ENCODE data around the gene PTTG1IP2.
"Not testable (repeated sequence)": the region's sequence is repeated elsewhere in the genome, so short reads cannot be mapped to it uniquely, and the experiment has no call there.

Gene PTTG1IP2

GRCh38 chr7:90469554-90469953 is at the start of gene PTTG1IP2:
PTTG1IP2 (plus strand) TSS chr7:90469639; CDS start chr7:90469787, 148 bp downstream.
- no peak for DNase-seq

DNA sequence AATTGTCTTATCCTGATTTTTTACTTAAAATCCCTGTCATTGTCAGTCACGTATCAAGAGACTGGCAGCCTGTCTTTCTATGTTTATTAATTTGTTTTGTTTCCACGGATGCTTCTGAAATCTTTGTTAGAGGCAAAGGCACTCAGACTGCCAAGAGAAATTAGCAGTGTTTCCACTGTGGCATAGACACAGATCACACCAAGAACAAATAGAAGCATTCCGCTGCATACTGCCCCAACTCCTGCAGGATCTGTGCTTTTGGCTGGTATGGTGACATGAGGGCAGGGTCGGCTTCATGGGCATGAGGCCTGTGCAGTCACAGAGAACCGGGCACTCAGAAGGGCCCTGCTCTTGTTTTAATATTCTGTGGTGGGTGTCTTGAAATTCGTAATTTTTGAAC is 47.8 kb upstream of the PTTG1IP2 start:
- DNase-seq: no peak

- DNase-seq: no peak
Observed at GRCh38 chr7:90424720-90425119, 44.7 kb upstream of the PTTG1IP2 start.

- DNase-seq: no peak
Observed at GRCh38 chr7:90425376-90425775, 44.1 kb upstream of the PTTG1IP2 start.

DNA sequence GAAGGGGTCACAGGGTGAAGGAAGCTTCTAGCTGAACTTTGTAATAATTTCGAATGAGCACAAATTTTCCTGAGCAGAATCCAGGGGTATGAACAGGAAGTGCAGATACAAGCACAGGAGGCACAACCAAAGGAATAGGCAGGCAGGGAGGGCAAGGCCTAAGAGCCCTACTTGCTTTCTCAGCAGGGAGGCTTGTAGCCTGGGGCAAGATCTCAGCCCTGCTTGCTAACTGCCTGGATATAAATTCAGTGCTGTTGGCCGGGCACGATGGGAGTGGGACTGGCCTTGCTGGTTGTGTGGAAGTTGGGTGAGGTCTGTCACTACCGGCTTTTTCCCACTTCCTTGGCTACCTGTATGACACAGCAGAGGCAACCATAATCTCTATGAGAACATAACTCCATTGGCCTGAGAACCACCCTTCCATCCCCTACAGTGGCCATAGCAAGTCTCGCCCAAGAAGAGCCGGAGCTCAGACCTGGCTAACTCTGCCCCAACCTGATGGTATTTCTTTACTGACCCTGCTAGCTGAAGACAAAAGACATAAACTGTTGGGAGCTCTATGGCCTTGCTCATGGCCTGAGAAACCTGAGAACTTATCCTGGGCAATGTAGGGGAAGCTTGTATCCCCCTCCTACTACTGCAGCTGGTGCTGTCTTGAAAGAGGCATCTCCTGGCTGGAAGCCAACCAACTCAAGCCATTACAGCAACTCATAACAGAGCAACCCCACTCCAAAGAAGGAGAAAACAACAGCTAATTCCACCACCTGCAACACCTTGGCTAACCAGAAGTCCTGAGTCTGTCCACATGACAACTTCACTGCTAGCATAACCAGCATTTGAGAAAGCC is 38.6 kb upstream of the PTTG1IP2 start:
- DNase-seq: peak; percentile 69

- DNase-seq: peak; percentile 68
Observed at GRCh38 chr7:90432752-90433151, 36.7 kb upstream of the PTTG1IP2 start.

DNA sequence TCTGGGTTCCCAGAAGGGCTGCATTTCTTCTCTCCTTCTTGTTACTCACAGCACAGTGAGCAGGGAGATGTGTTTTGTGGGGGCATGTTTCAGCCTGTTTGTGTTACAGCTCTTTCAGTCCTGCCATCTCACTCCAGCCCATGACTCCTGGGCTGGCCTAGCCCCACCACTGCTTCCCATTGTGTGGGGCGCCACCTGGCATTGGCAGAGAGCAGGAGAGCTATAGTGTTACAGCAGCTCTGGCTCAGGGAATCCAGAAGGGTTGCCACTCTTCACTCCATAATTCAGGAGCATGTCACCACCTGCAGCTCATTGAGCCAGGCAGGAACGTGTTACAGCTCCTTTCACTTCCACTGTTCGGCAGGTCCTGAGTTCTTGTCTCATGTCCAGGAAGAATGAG is 36.2 kb upstream of the PTTG1IP2 start:
- no peak for DNase-seq

DNA sequence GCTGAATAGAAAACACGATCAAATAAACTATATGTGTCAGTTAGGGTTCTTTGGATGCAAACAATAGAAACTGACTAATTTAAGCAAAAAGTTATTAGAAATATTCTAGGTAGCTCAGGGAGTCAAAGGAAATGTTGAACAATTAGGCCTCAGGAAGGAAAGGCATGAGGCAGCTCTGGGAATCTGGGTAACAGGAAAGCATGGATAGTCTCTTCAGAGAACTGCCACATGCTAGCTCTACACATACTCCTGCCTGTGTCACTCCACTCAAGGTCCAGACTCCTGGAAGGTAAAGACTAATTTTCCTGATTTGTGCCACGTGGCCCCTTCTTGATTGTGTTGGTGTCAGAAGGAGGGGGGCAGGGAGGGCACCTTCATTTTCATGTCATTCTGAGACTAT is 23.8 kb upstream of the PTTG1IP2 start:
- no peak for DNase-seq

DNA sequence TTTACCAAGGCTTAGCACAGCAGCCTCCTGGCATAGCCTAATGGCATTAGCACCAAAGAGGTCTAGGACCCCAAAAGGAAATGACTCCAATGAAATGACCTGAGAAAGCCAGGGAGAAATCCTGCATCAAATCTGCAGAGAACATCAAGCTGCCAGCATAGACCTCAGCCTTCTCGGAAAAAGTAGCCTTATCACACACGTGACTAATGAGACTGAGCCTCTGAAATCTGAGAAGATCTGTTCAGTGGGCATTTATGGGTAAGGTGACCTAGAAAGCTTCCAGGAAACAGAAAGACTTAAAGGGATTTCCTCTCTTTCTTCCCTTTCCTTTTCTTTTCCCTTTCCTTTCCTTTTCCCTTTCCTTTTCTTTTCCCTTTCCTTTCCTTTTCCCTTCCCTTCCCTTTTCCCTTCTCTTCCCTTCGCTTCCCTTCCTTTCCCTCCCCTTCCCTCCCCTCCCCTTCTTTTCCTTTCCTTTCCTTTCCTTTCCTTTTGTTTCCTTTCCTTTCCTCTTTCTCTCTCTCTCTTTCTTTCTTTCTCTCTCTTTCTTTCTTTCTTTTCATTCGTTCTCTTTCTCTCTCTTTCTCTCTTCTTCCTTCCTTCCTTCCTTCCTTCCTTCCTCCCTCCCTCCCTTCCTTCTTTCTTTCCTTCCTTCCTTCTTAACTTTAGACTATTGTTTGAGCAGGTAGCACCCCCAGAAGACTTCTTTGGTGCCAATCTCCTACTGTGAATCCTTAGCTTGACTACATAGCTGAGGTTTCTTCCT is 23.1 kb upstream of the PTTG1IP2 start:
- DNase-seq: no peak

GRCh38 chr7:90453259-90453891 is 16.1 kb upstream of the PTTG1IP2 start:
- DNase-seq: no peak

GRCh38 chr7:90453931-90454330 is 15.5 kb upstream of the PTTG1IP2 start:
- no peak for DNase-seq

- no peak for DNase-seq
Observed at GRCh38 chr7:90455163-90456030, 14.0 kb upstream of the PTTG1IP2 start.

GRCh38 chr7:90458104-90458503 is 11.3 kb upstream of the PTTG1IP2 start:
- no peak for DNase-seq

DNA sequence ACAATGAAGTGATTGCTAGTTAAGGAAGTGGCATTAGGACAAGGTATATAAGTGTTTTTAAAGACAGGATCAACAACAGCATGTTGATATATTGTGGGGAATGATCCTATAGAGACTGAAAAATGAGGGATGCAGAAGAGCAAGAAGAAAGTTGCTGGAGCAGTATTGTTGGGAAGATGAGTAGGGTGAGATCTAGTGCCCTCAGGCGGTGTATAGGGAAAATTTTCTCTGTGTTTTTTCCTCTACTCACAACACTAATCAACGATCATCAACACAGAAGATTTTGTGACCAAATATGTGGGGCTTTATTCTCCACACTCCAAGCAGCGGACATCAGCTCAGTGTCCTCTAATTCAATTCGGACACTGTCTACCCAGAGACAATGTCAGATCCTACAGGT is 9.6 kb upstream of the PTTG1IP2 start:
- DNase-seq: no peak

GRCh38 chr7:90461219-90461618 is 8.2 kb upstream of the PTTG1IP2 start:
- DNase-seq: no peak

GRCh38 chr7:90463151-90463628 is 6.2 kb upstream of the PTTG1IP2 start:
- not testable (repeated sequence) for DNase-seq

DNA sequence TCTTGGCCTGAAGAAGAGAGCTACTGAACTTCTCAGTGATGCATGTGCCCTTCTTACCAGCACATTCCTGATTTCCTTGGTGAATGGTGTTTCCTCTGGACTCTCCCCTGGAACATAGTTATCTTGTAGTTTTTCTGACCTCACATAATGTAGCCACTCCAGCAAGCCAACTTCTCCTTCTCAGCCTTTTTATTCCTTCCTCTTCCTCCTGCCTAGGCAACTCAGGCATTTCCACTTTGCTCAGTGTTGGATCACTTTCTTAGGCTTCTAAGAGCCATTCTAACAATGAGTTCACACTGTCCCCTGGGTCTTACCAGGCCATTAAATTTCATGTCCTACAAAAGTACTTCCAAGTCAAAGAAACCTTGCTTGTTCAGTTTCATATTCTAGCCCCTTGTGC is 3.6 kb upstream of the PTTG1IP2 start:
- DNase-seq: no peak

GRCh38 chr7:90472805-90473540 is 3.5 kb downstream of the PTTG1IP2 start:
- no peak for DNase-seq

- no peak for DNase-seq
Observed at GRCh38 chr7:90473814-90474213, 4.4 kb downstream of the PTTG1IP2 start.

- no peak for DNase-seq
Observed at GRCh38 chr7:90474284-90475210, 5.1 kb downstream of the PTTG1IP2 start.

- no peak for DNase-seq
Observed at GRCh38 chr7:90483251-90483650, 13.8 kb downstream of the PTTG1IP2 start.
